ENCODE data around the gene FAM83F.

FAM83F gene

DNA sequence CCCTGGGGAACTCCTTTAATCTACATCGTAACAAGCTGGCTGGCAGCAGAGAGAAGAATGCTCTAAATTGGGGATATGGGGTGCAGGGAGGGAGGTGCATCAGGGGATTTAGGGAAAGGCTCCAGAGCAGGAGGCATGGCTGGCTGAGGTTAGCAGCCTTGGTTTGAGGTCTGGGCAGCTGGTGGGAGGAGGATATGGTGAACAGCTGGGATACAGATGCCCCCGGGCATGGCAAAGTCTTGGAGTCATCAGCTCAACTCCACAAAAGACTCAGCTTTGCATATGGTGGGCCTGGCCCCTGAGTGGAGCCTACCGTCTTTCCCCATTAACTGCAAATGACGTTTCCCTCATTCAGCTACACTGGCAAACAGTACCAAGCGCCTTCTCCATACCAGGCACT is 5.4 kb downstream of the FAM83F start:
- ChIA-PET POLR2A (interaction anchor here (0.5 to 1.3 kb wide), 2 partner anchors 44 to 79 kb away, joined by 3 to 5 read pairs; no protein-coding TSS in a partner anchor), CTCF (interaction anchor here (0.8 to 1.1 kb wide), 3 partner anchors 25 to 498 kb away, joined by 3 to 4 read pairs (median 3); partner anchors contain the start of gene MIEF1)
- no peak for DNase-seq (ENCODE audit: extremely low spot score)
- TF ChIP-seq CTBP1 (IDR thresholded peaks at IDR 0.05; ENCODE audit: borderline replicate concordance) (no peak), PKNOX1 (IDR thresholded peaks at IDR 0.05) (no peak), FOXM1 (IDR thresholded peaks at IDR 0.05; ENCODE audit: borderline replicate concordance) (no peak), HDGF (IDR thresholded peaks at IDR 0.05; ENCODE audit: borderline replicate concordance) (no peak), FOXA1 (IDR thresholded peaks at IDR 0.05) (no peak), LEF1 (IDR thresholded peaks at IDR 0.05; ENCODE audit: borderline replicate concordance) (no peak), L3MBTL2 (conservative IDR thresholded peaks at IDR 0.05) (no peak), SP1 (IDR thresholded peaks at IDR 0.05) (no peak), FOXK2 (IDR thresholded peaks at IDR 0.05) (no peak), ELF4 (IDR thresholded peaks at IDR 0.05) (no peak), ZNF384 (IDR thresholded peaks at IDR 0.05) (no peak), ARNT (IDR thresholded peaks at IDR 0.05) (no peak), NFRKB (IDR thresholded peaks at IDR 0.05) (no peak), BHLHE40 (IDR thresholded peaks at IDR 0.05; ENCODE audit: borderline replicate concordance) (no peak), TARDBP (IDR thresholded peaks at IDR 0.05) (no peak), SUZ12 (IDR thresholded peaks at IDR 0.05) (no peak)

DNA sequence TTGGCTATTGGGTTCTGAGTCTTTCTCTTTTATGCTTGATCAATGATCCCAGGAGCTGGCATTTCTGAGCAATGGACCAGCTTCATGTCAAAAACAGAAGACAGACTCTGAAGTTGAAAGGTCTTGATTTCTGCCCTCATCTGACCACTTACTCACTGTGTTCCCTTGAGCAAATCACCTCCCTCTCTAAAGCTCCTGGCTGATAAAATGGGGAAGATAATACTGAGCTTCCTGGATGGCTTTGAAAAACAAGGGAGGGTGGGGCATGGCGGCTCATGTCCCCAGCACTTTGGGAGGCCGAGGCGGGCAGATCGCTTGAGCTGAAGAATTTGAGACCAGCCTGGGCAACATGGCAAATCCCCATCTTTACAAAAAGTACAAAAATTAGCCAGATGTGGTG is 6.4 kb downstream of the FAM83F start:
- CTCF ChIA-PET: interaction anchor here (0.8 to 1.1 kb wide), 3 partner anchors 24 to 499 kb away, joined by 3 to 4 read pairs (median 3); partner anchors contain the start of gene MIEF1
- TF ChIP-seq ZNF384 (IDR thresholded peaks at IDR 0.05) (no peak), FOXM1 (IDR thresholded peaks at IDR 0.05; ENCODE audit: borderline replicate concordance) (no peak), NFRKB (IDR thresholded peaks at IDR 0.05) (no peak), FOXA1 (IDR thresholded peaks at IDR 0.05) (no peak), PKNOX1 (IDR thresholded peaks at IDR 0.05) (no peak), CTBP1 (IDR thresholded peaks at IDR 0.05; ENCODE audit: borderline replicate concordance) (no peak), SUZ12 (IDR thresholded peaks at IDR 0.05) (no peak), LEF1 (IDR thresholded peaks at IDR 0.05; ENCODE audit: borderline replicate concordance) (no peak), ARNT (IDR thresholded peaks at IDR 0.05) (no peak), ELF4 (IDR thresholded peaks at IDR 0.05) (no peak), BHLHE40 (IDR thresholded peaks at IDR 0.05; ENCODE audit: borderline replicate concordance) (no peak), L3MBTL2 (conservative IDR thresholded peaks at IDR 0.05) (no peak), SP1 (IDR thresholded peaks at IDR 0.05) (no peak), FOXK2 (IDR thresholded peaks at IDR 0.05) (no peak), HDGF (IDR thresholded peaks at IDR 0.05; ENCODE audit: borderline replicate concordance) (no peak), TARDBP (IDR thresholded peaks at IDR 0.05) (no peak)
- POLR2A ChIA-PET: interaction anchor here (1.3 kb wide), 1 partner anchor 43 kb away, joined by 5 read pairs; no protein-coding TSS in a partner anchor
- DNase-seq (ENCODE audit: extremely low spot score): no peak

GRCh38 chr22:40001800-40002577 is 7.2 kb downstream of the FAM83F start:
- no peak for TF ChIP-seq CTBP1 (IDR thresholded peaks at IDR 0.05; ENCODE audit: borderline replicate concordance)
- no peak for TF ChIP-seq FOXM1 (IDR thresholded peaks at IDR 0.05; ENCODE audit: borderline replicate concordance)
- no peak for TF ChIP-seq LEF1 (IDR thresholded peaks at IDR 0.05; ENCODE audit: borderline replicate concordance)
- no peak for TF ChIP-seq SP1 (IDR thresholded peaks at IDR 0.05)
- TF ChIP-seq NFRKB (IDR thresholded peaks at IDR 0.05): no peak
- TF ChIP-seq ARNT (IDR thresholded peaks at IDR 0.05): no peak
- no peak for TF ChIP-seq ELF4 (IDR thresholded peaks at IDR 0.05)
- TF ChIP-seq L3MBTL2 (conservative IDR thresholded peaks at IDR 0.05): no peak
- TF ChIP-seq BHLHE40 (IDR thresholded peaks at IDR 0.05; ENCODE audit: borderline replicate concordance): no peak
- TF ChIP-seq ZNF384 (IDR thresholded peaks at IDR 0.05): no peak
- no peak for DNase-seq (ENCODE audit: extremely low spot score)
- POLR2A ChIA-PET: no interaction called here
- CTCF ChIA-PET: no interaction called here

- TF ChIP-seq ELF4 (IDR thresholded peaks at IDR 0.05): no peak
- no peak for TF ChIP-seq SP1 (IDR thresholded peaks at IDR 0.05)
- TF ChIP-seq SUZ12 (IDR thresholded peaks at IDR 0.05): no peak
- POLR2A ChIA-PET: no interaction called here
- DNase-seq (ENCODE audit: extremely low spot score): no peak
- CTCF ChIA-PET: no interaction called here
These were observed 8.4 kb downstream of the FAM83F start for GRCh38 chr22:40002935-40003715.

DNA sequence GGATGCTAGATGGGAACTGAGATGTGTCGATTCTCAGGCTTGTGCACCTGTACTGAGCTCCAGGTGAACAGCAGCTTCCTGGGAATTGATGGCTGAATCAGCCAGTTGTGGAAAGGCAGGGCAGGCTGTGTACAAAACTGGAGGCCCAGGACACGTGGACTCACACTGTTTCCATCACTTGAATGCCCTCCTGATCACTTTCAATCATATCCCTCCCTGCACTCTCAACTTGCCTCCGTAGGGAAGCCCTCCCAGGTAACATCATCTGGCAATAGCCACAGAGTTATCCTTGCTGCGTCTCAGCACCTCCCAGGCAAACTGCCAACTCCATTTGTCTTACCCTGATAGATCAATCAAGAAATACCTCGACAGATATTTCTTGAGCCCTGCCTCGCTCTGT is 10.1 kb downstream of the FAM83F start:
- ChIA-PET POLR2A (no interaction called here), CTCF (interaction anchor here (2.2 kb wide), 1 partner anchor 20 kb away, joined by 8 read pairs; no protein-coding TSS in a partner anchor)
- DNase-seq (ENCODE audit: extremely low spot score): no peak
- no peak for TF ChIP-seq ZNF384 (IDR thresholded peaks at IDR 0.05)
- TF ChIP-seq PKNOX1 (IDR thresholded peaks at IDR 0.05): no peak

DNA sequence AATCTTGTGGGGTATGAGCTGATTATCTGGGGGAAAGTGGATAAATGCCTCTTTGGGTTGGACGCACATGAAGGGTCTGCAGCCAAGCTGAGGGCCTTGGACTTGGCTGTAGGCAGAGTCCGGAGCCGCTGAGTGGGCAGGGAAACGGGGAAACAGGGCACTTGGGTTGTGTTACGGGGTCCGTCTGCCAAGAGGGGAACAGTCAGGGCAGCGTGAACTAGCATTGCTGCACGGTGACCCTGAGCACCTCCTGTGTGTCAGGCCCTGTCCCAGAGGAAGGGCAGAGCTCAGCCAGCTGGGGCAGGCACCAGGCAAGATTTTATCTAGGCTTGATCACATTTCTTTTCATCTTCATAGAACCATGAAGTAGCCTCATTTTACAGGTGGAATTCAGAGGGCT is 11.9 kb downstream of the FAM83F start:
- TF ChIP-seq FOXM1 (IDR thresholded peaks at IDR 0.05; ENCODE audit: borderline replicate concordance): no peak
- no peak for TF ChIP-seq FOXK2 (IDR thresholded peaks at IDR 0.05)
- TF ChIP-seq ARNT (IDR thresholded peaks at IDR 0.05): no peak
- TF ChIP-seq TARDBP (IDR thresholded peaks at IDR 0.05): no peak
- TF ChIP-seq NFRKB (IDR thresholded peaks at IDR 0.05): no peak
- TF ChIP-seq SP1 (IDR thresholded peaks at IDR 0.05): no peak
- TF ChIP-seq FOXA1 (IDR thresholded peaks at IDR 0.05): no peak
- no peak for TF ChIP-seq SUZ12 (IDR thresholded peaks at IDR 0.05)
- TF ChIP-seq LEF1 (IDR thresholded peaks at IDR 0.05; ENCODE audit: borderline replicate concordance): no peak
- TF ChIP-seq PKNOX1 (IDR thresholded peaks at IDR 0.05): no peak
- TF ChIP-seq ELF4 (IDR thresholded peaks at IDR 0.05): no peak
- no peak for TF ChIP-seq L3MBTL2 (conservative IDR thresholded peaks at IDR 0.05)
- TF ChIP-seq BHLHE40 (IDR thresholded peaks at IDR 0.05; ENCODE audit: borderline replicate concordance): no peak
- no peak for TF ChIP-seq HDGF (IDR thresholded peaks at IDR 0.05; ENCODE audit: borderline replicate concordance)
- no peak for TF ChIP-seq ZNF384 (IDR thresholded peaks at IDR 0.05)
- TF ChIP-seq CTBP1 (IDR thresholded peaks at IDR 0.05; ENCODE audit: borderline replicate concordance): no peak
- CTCF ChIA-PET: interaction anchor here (2.2 kb wide), 1 partner anchor 18 kb away, joined by 8 read pairs; no protein-coding TSS in a partner anchor
- DNase-seq (ENCODE audit: extremely low spot score): no peak
- POLR2A ChIA-PET: no interaction called here
